Head of caudate nucleus (tissue), 42 donors: ENCODE data around the gene SSH2.
"Not testable (repeated sequence)": the region's sequence is repeated elsewhere in the genome, so short reads cannot be mapped to it uniquely, and the experiment has no call there.

Experiments
- DNase-seq, 42 donors: peaks; one replicate each; pipeline versions ENCODE4 v3.0.0 to v3.0.0-alpha.2; 2020 to 2021; ENCODE audit warnings: mixed read lengths in 7 of 42
- intact Hi-C: fragments of 100-400 bp; cut with DNase I; formaldehyde crosslinking; loops from one replicate; pipeline ENCODE4 v1.15.0; 2022

SSH2 gene

DNA sequence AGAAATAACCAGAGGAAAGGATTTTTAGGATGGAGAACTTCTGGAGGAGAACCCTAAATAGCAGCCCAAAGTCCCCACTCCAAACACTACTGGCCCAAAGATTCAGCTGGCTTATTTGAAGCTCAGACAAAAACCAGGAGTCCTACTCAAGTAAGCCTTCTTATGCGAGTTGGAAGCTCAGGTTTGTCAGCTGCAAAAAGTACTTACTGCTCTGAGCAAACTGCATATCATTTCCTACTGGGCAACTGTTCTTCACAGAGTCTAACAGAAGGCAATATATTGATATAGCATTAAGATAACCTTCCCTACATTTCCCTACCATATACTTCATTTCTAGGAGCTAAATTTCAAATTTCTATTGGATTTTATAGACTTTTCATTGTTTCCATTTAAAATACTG, 231.2 kb downstream of the SSH2 start:
- no peak for DNase-seq
- intact Hi-C loops = no loop called here

DNA sequence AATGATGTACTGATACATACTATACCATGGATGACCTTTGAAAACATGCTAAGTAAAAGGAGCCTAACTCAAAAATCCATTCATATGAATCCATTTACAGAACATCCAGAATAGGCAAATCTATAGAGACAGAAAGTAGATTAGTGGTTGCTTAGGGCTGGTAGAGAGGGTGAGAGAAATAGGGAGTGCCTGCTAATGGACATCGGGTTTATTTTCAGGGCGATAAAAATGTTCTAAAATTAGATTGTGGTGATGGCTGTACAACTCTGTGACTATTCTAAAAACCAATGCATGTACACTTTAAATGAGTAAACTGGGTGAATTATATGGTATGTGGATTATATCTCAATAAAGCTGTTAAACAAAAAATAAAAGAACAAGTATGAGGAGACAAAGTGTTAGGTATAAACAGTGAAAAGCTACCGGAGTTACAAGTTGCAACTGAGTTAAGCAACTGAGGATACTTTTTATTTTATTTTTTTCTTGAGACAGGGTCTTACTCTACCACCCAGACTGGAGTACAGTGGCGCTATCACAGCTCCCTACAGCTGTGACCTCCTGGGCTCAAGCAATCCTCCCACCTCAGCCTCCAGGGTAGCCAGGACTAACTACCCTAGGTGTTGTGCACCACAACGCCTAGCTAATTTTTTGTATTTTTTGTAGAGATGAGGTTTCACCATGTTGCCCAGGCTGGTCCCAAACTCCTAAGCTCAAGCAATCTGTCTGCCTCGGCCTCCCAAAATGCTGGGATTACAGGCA, 231.8 kb downstream of the SSH2 start:
- DNase-seq = no peak
- intact Hi-C loops = no loop called here

DNA sequence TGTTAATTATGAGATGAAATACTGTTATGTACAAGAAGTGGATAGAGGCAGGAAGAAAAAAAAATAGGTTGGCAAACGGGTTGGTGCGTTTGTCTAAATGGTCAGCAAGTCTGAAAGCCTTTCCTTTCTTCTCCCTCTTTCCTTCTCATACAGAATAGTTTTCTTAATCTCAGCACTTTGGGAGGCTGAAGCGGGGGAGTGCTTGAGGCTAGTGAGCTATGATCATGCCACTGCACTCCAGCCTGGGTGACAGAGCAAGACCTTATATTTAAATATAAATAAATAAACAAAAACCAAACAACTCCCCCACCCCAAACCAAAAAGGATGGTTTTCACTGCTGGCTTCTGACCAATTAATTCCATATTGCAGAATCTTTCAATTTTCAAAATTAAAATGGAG, 232.7 kb downstream of the SSH2 start:
- intact Hi-C loops = no loop called here
- DNase-seq = no peak

DNA sequence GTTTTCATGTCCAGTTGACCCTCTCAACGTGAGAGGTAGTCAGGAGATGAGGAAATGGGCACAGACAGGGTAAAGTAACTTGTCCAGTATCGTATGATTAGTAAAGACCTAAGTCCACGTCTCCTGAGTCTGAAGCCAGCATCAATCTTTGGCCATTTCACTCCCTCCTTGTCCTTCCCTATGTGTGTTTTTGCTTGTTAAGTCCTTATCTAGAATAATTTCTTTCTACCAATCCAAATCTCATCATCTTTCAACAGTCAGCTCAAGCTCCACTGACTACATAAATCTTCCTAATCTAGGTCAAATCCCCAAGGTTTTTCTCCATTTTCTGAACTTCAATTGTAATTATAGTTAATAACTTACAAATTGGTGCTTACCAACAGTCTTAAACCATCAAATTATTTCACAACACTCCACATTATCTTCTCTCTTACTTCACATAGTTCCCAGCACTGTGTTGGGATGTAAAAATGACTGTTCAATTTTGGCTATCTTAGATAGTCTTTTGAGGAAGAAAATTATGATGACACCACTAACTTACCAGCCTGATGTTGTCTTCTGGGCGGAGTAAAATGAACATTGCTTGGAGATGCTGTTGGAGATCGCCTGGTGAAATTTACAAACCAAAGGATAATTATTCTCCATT, 235.0 kb downstream of the SSH2 start:
- intact Hi-C loops = no loop called here

DNA sequence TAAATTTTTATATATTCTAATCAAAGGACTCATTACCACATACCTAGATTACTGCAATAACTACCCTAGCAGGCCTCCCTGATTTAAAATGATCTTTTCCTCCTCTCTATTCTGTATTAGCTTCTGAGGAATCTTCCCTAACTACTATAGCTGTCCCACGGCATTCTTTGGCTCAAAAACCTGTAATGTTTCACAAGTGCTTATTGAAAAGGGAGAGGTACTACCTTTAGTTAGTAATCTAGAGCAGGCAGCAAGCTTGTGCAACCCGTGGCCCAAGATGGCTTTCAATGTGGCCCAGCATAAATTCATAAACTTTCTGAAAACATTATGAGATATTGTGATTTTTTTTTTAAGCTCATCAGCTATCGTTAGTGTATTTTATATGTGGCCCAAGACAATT, 236.3 kb downstream of the SSH2 start:
- intact Hi-C loops = no loop called here
- no peak for DNase-seq

More for the DNA sequence above, 235.0 kb downstream of the SSH2 start:
- DNase-seq = no peak

DNA sequence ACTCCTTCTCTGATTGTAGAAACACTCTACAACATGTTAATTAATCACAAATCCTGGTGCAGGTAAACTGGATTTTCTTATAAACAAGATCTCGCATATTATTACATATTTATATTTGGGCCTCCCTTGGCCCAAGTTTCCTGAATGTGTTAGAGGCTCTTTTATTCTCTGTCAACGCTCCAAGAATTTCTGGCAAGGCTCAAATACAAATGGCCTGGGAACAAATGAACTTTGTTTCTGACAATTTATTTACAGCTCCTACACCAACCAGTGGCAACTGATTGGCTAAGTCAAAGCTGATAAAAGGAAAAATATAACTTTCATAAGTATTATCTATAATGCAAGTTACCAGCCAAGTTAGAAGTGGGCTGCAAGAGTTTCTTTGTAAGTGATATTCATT, 242.4 kb downstream of the SSH2 start:
- peak in 16 of 42 donors; percentile 25 to 80 (median 54) for DNase-seq
- intact Hi-C loops = no loop called here

DNA sequence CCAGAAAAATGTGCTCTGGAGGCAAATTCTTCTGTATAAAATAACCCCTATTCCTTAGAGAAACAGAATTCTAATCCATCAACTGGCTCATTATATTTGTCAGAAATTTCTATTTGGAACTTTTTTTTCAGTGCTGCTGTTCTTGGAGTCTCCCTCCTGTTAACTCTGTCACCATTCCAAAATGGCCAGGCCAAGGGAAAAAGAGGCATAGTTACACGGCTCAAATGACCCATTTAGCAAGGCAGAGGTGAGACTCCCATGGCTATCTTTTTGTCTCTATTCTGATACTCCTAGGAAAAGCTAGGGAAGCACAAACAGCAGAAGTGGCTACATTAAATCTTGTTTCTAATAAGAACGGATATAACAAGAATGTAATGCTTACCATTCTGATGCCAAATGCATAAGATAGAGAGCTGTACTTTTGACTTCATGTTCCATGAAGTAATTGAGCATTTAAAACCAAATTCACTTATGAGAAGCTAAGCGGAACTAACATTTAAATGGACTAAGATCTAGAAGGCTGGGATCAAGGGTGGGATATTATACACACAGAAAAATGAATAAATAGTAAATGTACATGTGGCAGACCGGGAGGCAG, 242.9 kb downstream of the SSH2 start:
- intact Hi-C loops = no loop called here
- DNase-seq = peak in 2 of 42 donors; percentile 23 to 24

DNA sequence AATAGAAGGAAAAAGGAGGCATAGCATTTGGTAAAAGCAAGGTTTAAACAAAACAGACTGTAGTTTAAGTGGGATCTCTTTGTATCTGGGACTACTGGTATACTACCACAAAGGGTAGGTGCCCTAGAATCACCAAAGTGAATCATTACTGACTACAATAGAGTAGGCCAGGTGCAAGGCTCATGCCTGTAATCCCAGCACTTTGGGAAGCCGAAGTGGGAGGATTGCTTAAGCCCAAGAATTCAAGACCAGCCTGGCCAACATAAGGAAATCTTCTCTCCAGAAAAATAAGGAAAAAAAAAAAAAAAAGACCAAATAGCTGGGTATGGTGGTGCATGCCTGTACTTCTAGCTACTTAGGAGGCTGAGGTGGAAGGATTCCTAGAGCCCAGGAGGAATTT, 246.5 kb downstream of the SSH2 start:
- intact Hi-C loops = no loop called here
- DNase-seq = no peak

DNA sequence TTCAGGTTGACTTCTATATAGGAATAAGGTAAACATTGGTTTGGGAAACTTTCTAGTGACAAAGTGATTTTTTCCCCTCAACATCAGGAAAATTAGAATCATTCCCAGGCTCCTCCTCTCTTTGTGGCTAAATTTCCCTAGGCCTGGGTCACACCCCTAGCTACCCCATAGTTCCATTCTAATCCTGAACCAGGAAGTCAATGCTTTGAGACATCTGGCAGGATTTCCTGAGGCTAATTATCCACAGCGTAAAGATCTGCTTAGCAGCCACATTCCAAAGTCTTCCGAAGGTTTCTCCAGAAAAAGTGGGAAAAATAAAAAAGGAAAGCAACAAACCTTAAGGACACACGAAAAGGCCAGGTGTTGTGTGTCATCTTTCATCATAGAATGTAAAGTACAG, 247.0 kb downstream of the SSH2 start:
- no peak for DNase-seq
- intact Hi-C loops = no loop called here

DNA sequence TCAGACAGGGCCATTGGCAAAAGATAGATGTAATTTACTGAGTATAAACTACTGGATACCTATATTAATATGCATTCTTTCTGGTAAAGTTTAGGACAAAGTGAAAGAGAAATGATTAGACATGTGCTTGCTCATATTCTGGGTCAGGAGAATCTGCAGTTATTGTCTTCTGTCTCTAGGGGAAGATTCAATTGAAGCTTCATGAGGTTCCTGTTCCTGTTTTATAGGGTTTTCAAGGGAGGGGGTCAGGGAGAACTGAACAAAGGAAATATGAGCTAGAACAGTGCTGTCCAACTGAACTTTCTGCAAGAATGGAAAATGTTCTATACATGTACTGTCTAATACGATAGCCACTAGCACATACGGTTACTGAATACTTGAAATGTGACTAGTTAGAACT, 248.0 kb downstream of the SSH2 start:
- intact Hi-C loops = no loop called here
- no peak for DNase-seq

DNA sequence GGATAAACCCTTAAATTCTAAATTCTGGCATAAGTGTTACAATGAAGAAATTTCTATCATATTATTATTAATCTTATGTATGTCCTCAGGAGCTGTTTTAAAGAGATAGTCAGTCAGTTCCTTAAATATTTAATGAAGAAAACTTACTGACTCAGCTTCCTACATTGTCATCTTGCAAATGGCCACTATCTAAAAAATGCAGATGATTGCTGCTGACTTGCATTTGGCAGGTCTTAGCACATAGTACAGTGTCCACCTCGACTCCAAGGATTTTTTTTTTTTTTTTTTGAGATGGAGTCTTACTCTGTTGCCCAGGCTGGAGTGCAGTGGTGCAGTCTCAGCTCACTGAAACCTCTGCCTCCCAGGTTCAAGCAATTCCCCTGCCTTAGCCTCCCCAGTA, 252.2 kb downstream of the SSH2 start:
- intact Hi-C loops = no loop called here
- no peak for DNase-seq

DNA sequence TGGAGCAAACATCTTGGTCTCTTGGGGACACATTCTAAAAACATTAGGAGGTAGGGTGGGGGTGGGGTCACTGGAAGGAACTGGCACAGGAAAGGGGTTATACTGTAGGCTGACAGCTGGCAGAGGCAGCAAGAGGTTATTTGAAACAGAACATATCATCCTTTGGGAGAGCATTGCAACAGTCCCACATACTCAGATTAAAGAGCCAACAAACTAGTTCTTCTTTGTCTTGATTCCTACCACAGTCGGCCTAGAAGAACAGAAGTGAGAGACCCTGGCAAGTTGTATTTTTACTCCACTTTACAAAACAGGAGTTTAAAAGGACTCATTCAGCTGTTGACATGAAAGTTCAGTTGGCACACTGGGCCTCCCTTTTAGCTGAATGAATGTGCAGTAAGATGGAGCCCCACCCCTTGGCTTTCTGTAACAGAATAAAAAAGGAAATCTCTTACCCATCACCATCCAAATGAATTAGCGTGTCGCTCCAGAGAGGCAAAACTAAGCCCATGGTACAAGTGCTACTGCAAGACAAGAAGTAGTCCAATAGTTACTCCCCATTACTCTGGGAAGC, 252.7 kb downstream of the SSH2 start:
- peak in 10 of 42 donors; percentile 18 to 64 (median 29) for DNase-seq

DNA sequence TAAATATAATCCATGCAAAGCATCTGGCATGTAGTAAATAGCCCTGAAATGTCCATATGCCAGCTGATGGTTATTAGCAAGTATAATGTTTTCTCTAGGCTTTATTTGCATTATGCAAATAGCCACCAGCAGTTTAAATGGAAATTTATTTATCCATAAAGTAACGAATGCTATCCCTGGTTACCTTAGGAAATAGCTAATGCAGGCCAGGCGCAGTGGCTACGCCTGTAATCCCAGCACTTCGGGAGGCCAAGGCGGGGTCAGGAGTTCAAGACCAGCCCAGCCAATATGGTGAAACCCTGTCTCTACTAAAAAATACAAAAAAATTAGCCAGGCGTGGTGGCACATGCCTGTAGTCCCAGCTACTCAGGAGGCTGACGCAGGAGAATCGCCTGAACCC, 254.1 kb downstream of the SSH2 start:
- intact Hi-C loops = not testable (repeated sequence)

More for the DNA sequence above, 252.7 kb downstream of the SSH2 start:
- intact Hi-C loops = no loop called here

DNA sequence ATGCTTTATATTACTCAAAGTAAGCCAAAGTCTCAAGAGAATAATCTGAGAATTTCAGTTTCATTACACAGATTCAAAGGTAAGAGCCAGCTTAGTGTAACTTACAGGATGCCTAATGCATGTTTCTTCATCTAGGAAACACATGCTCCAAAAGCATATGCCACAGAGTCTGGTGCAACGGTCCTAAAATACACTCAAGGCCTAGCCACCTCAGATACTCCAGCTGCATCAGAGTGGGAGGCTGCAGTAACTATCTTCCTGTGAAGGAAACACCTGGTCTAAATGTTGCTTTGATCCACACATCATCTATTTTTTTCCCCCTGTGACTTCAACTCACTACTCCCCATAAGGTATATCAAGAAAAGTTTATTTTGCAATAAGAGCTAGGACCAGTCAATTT, 255.7 kb downstream of the SSH2 start:
- DNase-seq = no peak

More for the DNA sequence above, 254.1 kb downstream of the SSH2 start:
- DNase-seq = not testable (repeated sequence)

DNA sequence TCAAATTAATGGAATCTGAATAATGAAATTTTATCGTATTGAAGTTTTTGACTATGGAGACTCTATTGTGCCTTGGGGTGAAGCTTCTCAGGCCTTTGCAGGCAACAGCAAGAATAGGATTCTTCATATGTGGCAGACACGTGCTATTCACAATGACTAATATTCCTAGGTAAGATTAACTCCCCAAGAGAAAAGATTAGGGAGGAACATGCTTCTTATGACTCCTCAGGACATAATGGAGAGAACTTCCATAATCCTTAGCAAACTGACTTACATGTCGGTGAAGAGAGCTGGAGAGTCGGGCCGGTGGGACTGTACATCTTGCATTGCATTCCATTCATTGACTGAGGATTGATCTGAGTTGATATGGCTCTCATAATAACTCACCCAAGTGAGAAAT, 258.4 kb downstream of the SSH2 start:
- no peak for DNase-seq
- intact Hi-C loops = no loop called here

More for the DNA sequence above, 255.7 kb downstream of the SSH2 start:
- intact Hi-C loops = no loop called here

DNA sequence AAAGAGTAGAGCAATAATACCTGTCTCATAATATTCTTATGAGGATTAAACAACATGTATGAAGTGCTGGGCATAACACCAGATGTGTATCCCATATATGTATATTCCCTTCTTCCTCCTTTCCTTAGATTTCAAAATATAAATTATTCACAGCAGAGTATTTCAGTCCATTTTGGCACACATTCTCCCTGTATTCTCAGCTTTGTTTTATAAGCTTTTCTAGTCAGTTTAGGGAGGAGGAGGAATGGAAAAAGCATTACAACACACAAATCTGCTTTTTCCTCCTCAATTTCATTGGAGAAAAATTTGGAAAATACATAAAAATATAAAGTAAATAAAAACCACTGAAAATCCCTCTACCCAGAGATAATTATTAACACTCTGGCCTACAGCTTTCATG, 260.8 kb downstream of the SSH2 start:
- intact Hi-C loops = no loop called here
- DNase-seq = no peak

DNA sequence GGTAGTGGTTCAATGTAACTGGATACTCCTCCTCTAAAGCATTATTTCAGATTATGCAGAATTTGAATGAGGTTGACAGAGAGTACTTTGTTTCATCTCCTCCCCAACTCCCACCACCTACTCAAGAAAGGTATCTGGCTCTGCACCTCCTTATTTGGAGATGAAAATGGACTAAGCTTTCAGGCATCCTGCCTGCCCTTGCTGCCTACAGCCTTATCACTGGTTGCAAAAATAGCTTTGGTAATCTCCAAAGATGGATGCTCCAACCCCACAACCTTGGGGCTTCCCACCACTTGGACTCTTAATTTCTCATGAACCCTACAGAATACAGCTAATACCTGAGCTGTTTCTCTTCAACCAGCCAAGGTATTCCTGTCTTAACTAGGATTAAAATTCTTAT, 262.1 kb downstream of the SSH2 start:
- intact Hi-C loops = no loop called here
- no peak for DNase-seq

DNA sequence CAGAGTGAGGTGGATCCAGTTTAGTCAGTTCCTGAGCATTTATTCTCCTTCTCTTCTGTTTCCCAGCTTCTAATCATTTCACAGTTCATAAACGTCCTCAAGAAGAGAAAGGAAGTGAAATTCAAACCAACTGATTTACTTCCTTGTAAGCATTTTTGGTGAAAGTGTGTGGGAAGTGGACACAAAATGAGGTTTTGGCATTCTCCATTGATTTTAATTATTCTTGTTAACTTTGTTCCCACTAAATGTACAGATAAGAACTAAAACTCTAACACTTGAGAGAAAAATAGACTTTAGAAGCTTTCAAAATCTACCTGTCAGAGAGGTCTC, 264.6 kb downstream of the SSH2 start:
- intact Hi-C loops = no loop called here
- DNase-seq = no peak

DNA sequence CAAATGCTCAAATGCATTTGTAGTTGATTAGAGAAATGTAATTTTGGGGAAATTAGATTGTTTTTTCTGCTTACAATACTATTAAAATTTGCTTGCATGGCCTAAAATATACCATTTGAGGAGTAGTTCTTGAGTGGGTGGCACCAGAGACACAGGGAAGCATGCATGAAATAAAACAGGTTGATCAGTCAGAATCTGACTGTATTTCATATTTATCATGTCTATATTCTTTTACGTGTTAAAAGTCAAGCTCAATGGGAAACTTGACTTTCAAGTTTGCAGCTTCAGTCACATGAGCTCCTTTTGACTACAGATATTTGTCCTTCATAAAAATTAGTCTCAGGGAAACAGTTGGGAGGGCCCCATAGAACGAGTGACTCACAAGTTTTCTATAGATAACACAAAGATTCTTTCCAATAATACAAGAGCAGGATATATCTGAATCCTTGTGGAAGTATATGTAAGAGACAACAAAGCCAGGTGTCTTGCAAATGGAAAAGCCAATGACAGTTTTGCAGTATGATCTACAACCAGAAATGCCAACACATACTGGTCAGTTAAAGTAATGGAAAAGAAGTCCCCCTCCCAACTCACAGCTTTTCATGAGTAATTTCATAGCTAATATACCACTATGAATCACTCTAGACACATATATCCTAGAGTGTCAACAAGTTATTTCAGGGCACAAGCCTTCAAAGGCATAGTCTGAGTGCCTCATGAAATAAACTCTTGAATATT, 265.1 kb downstream of the SSH2 start:
- intact Hi-C loops = no loop called here
- DNase-seq = no peak

DNA sequence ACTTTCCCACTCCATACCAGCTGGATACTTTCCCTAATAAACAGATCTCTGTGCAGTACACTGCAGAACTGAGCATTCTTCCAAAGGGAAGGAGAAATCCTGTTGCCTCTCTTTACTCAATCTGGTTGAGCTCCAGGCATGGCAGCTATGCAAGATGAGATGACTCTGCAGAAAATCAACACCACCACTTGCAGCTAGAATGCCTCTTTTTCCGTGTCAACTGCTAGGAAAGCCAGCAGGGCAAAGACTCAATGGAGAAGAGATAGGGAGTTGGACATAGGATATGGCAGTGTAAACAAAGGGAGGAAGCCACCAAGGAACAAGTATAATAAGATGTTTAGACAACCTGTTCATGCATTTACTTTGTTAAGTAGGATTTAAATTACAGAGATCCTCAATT, 266.9 kb downstream of the SSH2 start:
- DNase-seq = peak in 1 of 42 donors; percentile 53

More for the DNA sequence above, 266.9 kb downstream of the SSH2 start:
- intact Hi-C loops = no loop called here
